GOT3 (cell line): Measurements from ENCODE around the gene EPM2A.
"Not testable (repeated sequence)": the region's sequence is repeated elsewhere in the genome, so short reads cannot be mapped to it uniquely, and the experiment has no call there.

Experiments used
- DNase-seq: peaks from one replicate; lab custom pipeline; 2025; ENCODE audit warnings: mixed read lengths; lab: John Stamatoyannopoulos, UW

Gene EPM2A

DNA sequence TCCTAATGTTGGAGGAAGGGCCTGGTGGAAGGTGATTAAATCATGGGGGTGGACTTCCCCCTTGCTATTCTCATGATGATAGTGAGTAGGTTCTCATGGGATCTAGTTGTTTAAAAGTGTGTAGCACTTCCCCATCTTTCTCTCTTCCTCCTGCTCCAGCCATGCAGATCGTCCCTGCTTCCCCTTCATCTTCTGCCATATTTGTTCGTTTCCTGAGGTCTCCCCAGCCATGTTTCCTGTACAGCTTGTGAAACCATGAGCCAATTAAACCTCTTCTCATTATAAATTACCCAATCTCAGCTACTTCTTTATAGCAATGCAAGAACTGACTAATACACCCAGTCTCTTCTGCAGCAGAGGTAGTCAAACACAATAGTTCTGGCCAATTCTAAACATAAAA, 5.4 kb downstream of the EPM2A start:
- no peak for DNase-seq

DNA sequence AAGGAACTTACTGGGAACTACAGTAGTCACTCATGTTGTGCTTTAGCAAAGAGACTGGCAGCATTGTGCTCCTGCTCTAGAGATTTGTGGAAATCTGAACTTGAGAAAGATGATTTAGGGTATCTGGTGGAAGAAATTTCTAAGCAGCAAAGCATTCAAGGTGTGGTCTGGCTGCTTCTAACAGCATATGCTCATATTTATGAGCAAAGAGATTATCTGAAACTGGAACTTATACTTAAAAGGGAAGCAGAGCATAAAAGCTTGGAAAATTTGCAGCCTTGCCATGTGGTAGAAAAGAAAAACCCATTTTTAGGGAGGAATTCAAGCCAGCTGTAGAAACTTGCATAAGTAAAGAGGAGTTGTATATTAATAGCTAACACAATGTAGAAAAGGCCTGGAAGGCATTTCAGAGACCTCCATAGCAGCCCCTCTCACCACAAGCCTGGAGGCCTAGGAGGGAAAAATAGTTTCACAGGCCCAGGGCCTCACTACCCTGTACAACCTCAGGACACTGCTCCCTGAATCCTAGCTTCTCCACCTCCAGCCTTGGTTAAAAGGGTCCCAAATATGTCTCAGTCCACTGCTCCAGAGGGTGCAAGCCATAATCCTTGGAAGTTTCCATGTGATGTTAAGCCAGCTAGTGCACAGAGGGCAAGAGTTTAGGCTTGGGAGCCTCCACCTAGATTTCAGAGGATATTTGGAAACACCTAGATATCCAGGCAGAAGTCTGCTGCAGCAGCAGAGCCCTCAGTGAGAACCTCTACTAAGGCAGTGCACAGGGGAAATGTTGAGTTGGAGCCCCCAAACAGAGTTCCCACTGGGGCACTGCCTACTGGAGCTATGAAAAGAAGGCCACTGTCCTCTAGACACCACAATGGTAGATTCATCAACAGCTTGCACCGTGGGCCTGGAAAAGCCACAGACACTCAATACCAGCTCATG, 6.6 kb downstream of the EPM2A start:
- DNase-seq, result no peak

DNA sequence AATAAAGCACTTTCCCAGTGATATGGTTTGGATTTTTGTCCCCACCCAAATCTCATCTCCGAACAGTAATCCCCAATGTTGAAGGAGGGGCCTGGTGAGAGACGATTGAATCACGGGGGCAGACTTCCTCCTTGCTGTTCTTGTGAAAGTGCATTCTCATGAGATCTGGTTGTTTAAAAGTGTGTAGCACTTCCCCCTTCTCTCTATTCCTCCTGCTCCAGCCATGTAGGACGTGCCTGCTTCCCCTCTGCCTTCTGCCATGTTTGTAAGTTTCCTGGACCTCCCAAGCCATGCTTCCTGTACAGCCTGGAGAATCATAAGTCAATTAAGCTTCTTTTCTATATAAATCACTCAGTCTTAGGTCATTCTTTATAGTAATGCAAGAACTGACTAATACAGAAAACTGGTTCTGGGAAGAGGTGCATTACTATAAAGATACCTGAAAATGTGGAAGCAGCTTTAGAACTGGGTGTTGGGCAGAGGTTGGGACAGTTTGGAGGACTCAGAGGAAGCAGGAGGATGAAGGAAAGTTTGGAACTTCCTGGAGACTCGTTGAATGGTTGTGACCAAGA, 7.4 kb downstream of the EPM2A start:
- DNase-seq, result no peak

DNA sequence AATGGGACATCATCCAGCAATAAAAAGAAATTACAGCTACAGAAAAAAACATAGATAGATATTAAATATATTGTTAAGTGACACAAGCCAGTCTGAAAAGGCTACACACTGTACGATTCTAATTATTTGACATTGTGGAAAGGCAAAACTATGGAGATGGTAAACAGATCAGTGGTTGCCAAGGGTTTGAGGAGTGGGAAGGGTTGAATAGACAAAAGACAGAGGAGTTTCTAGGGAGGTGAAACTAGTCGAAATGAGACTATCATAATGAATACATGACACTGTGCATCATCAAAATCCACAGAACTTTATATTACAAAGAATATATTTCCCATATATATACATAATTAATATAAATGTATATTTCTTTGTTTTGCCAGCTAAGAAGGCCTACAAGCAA, 9.8 kb downstream of the EPM2A start:
- DNase-seq, result no peak

DNA sequence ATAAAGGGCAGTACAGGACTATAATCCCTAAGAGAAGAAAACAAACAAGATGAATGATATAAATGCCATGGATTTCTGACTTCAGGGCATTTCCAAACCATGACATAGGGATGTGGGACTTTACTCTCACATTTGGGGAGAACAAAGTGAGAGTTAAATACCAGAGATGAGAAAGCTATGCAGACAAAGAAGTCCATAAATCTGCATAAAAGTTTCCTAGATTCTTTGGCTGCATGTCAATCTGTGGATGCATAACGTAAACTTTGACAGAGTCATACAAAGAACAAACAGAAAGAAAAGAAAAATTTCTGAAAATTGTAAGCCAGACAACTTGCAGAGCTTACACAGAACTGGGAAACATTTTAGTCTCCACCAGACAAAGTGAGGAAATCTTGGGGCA, 11.7 kb downstream of the EPM2A start:
- DNase-seq, result no peak

DNA sequence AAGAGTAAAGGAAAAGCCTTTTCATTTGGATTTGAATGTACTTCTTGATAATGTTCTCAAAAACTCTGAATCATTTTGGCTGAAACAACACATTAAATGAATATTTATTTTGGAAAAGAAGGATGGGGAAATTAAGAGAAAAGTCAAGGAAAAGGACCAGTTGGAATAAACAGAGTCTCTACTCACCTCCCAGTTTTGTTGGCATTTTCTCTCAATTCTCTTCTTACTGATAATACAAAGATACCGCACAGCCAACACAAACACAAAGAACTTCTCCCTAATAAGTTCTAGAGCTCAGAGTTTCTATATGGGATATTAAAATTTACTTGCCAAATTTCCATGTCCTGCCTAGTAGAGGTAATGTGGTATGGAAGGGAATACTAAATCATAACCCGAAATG, 13.1 kb downstream of the EPM2A start:
- no peak for DNase-seq

DNA sequence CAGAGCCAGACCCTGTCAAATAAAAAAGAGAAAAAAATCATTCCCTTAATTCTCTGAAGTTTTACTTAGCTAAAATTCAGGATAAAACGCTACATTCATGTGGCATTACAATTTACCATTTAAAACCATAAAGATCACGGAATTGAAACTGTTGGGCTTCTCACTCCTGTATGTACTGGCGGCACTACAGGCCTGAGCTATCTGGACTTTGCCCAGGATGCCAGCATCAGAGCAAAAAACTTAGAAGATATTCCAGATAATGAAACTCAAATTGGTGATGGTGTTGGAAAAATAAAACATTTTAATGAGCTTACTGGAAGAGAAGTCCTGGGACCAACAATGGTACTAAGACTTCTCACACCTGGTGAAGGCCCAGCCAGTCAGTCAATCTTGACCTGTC, 14.2 kb downstream of the EPM2A start:
- DNase-seq, result no peak

DNA sequence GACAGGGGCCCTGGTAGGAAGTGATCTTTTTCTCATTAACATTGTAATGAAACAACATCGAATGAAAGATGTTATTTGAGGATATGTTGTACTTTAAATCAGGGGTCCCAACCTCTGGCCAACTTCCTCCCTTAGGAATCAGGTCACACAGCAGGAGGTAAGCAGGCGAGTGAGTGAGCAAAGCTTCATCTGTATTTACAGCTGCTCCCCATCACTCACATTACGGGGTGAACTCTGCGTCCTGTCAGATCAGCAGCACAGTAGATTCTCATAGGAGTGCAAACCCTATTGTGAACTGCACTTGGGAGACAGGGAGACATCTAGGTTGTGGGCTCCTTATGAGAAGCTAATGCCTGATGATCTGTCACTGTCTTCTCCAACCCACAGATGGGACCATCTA, 19.9 kb downstream of the EPM2A start:
- DNase-seq, result no peak

DNA sequence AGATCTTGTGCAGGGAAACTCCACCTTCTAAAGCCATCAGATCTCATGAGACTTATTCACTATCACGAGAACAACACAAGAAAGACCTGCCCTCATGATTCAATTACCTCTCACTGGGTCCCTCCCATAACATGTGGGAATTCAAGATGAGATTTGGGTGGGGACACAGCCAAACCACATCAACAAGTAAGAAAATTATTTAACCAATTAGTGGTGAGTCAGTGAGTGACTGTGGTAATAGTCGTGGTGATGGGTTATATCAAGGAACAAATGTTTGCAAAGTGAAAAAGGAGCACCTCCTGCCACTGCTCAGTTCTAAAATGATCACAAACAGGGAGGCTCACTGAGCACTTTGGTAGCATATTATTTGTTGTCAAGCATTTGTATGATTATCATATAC, 20.6 kb downstream of the EPM2A start:
- DNase-seq, result no peak

DNA sequence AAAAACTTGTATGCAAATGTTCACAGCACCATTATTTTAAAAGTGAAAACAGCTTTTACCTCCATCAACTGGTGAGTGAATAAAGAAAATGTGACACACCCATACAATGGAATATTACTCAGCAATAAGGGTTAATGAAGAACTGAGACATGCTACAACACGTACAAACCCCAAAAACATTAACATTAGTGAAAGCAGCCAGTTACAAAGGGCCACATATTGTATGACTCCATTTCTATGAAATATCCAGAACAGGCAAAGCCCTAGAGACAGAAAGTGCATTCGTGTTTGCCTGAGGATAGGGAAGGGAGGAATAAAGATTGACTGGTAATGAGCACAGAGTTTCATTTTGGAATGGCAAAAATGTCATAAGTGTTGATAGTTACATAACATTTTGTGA, 21.5 kb downstream of the EPM2A start:
- DNase-seq, result no peak

DNA sequence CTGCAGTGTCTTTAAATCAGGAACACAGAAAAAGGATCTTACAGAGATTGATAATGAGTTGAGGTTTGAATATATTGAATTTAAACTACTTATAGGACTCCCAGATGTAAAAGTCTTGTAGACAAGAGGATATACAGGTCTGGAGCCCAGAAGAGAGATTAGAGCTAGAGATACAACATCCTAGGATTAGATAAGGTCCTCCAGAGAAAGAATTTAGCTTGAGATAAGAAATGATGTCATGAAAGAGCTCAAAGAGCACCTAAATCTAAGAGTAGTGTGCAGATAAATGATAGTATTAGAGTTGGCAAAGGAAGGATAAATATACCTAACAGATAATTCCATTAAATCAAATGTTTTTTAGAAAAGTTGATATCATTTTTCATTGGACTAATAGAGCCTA, 23.9 kb downstream of the EPM2A start:
- DNase-seq, result no peak

DNA sequence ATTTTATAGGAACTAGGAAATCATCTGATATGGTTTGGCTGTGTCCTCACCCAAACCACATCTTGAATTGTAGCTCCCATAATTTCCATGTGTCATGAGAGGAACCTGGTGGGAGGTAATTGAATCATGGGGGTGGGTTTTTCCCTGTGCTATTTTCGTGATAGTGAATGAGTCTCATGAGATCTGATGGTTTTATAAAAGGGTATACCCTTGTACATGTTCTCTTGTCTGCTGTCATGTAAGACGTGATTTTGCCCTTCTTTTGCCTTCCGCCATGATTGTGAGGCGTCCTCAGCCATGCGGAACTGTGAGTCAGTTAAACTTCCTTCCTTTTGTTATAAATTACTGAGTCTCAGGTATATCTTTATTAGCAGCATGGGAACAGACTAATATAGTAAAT, 27.9 kb downstream of the EPM2A start:
- no peak for DNase-seq

DNA sequence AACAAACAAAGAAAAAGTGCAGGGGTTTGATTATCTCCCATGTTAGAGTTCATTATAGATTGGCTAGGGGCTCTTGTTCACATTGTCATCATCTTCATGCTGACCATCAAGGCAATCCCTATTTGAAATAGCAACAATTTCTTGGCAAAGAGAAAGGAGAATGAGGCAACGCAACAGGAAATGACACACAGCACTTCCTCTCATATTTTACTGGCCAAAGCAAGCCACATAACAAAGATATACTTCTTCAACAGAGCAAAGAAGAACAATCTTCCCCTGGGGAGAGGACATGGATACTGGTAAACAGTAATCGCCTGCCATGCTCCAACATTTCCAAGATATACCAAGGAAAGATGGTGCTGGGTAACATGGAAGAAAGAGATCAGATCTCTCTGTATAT, 29.8 kb downstream of the EPM2A start:
- no peak for DNase-seq

DNA sequence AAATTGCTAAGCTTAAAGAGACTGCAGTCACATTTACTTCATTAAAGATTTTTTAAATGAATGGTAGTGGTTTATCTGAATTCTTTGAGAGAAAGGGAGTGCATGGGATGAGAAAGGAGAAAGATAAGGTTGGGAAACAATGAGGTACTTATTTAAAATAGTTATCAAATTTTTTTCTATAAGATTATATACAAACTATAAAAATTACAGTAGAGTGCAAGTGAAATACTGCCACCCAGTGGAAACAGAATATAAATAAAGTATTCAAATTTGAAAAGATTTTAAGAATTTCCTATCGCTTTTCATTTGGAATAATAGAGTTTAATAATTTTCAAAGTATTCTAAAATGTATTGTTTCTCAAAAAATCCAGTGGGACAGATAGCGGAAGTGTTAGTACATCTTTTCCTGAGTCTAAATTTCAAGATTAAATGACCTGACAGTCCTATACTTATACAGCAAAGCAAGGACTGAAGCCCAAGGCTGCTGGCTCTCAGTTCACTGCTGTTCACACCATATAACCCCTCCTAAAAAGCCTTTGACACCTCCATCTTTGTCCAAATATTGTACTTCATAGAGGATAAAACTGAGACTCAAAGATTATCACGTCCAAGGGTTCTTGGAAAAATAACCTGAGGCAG, 31.1 kb downstream of the EPM2A start:
- DNase-seq, result no peak

DNA sequence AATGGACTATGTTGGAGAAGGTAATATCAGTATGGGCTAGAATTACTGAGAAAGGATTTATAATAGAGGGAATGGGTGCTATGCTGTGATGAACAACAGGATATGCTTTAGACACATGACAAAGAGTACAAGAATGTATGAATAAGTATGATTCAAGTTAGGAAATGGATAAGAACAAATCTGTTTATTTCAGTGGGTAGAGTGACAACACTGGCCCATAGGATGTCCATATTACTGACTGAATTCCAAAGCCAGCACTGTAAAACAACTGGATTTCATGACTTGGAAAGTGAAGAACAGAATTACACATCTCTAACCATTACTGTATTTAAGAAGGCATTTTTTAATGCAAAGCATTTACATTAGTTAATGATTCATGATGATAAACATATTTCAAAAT, 35.9 kb downstream of the EPM2A start:
- DNase-seq, result no peak

DNA sequence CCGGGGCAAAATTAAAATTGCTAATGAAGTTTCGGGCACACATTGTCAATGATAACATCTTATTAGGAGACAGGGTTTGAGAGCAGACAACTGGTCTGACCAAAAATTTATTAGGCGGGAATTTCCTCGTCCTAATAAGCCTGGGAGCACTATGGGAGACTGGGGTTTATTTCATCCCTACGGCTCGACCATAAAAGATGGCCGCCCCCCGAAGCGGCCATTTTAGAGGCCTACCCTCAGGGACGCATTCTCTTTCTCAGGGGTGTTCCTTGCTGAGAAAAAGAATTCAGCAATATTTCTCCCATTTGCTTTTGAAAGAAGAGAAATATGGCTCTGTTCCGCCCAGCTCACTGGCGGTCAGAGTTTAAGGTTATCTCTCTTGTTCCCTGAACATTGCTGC, 37.9 kb downstream of the EPM2A start:
- not testable (repeated sequence) for DNase-seq

DNA sequence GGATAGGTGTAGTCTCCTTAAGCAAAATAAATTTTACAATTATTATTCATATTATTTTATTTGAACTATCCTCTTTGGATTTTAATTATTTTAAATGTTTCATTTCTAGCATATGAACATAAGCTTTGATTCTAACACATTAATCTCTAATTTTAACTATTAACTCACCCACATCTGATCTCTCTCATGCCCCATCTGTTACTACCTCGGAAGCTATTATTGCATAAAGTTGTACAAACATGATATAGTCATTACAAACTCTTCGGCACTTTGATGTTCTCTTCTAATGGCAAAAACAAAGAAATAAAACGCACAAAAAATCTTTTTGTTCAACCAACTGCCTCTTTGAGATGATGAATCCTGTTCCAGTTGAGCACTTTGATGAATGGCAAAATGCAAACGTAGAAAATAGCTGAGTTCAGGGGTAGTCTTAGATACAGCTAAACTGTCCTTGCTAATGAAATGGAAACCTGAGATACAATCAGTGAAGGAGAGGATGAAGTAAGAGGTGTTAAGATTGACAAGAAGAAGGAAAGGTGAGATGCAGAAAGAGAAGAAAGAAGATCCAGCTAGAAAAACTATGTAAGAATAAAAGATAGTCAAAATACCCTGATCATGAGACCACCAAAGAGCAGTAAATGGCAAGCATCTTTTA, 41.1 kb downstream of the EPM2A start:
- DNase-seq, result no peak

DNA sequence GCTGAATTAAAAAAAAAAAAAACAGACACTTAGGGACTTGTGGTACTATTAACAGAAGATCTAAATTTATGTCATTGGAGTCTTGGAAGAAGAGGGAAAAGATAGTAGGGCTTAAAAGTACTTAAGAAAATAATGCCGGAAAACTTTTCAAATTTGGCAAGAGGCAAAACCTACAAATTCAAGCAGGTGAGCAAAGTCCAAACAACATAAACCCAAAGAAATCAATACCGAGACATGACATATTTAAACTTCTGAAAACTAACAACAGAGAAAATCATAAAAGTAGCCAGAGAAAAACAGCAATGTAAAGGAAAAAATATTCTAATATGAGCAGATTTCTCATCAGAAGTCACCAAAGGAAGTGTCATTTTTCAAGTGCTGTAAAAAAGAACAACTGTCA, 44.4 kb downstream of the EPM2A start:
- DNase-seq, result no peak

DNA sequence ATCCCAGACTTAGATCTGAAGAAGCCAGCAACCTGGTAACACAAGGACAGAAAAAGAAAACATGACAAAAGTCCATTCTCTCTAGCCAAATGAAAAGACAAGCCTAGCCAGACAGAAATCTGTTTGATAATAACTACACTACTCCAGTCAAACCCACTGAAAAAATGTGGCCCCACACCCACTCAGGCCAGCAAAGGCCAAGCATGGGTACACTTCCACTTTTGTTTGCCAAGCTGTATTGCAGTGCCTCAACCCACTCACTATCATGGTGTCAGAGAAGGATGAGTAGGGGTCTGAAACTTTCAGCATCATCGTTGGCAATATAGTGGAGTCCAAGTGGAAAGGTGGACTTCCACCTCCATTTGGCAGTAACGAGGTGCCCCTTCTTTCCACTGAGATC, 45.8 kb downstream of the EPM2A start:
- DNase-seq, result no peak

DNA sequence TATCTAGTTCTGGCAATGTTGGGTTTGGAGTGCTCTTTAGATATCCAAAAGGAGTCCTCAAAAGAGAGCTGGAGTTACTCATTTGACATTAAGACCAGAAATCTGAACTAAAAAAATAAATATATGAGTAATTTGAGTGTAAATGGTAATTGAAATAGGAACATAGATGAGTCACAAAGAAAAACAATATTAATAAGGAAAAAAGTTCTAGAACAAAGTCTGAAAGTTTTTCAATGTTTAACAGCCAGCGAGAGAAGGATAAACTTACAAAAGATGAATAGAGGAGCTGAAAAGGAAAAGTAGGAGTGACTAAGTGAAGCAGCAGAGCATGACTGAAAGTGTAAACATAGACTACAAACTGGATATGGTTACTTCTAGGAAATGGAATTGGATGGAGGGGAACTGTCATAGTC, 46.8 kb downstream of the EPM2A start:
- no peak for DNase-seq

DNA sequence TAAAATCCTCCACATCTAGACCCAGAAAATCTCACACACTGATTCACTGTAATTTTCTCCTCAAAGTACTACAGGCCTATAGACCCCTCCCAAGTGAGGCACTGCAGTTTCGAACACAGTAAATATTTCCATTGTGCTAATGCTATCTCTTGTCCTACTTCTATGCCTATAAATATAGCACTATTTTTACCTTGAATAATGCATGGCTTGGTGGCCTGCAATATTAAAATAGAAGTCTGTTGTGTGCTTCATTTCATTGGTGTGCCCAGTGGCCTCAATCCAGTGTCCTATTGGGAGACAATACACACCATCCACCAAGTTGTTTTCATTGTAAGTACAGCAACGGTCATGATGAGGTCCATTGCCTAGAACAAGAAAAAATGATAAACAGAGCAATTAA, 49.4 kb downstream of the EPM2A start:
- DNase-seq, result no peak

DNA sequence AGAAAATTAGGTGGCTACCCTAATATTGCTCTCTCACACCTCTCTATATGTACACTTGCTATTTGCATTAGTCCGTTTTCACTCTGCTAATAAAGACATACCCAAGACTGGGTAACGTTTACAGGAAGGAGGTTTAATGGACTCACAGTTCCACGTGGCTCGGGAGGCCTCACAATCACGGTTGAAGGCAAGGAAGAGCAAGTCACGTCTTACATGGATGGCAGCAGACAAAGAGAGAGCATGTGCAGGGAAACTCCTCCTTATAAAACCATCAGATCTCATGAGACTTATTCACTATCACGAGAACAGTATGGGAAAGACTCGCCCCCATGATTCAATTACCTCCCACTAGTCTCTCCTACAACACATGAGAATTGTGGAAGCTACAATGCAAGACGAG, 53.4 kb downstream of the EPM2A start:
- no peak for DNase-seq

DNA sequence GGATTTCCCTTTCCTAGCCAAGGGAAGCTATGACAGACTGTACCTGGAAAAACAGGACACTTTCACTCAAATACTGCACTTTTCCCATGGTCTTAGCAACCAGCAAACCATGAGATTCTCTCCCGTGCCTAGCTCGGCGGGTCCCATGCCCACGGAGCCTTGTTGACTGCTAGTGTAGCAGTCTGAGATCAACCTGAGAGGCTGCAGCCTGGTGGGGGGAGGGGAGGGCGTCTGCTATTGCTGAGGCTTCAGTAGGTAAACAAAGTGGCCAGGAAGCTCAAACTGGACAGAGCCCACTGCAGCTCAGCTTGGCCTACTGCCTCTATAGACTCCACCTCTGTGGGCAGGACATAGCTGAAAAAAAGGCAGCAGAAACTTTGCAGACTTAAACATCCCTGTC, 61.8 kb downstream of the EPM2A start:
- DNase-seq, result no peak
